ENCODE data around the gene POLR2C. TPM values are rescaled to one million over a fixed set of nuclear protein-coding genes. Genes with fewer than 3 reads are reported as not detected.

Gene POLR2C
- total RNA-seq, 2 donors from 2014 or later = 34.9 to 77.3 TPM

GRCh38 chr16:57504491-57504890, 42.0 kb downstream of the POLR2C start:
- no peak for ATAC-seq
- Histone ChIP-seq H3K4me1 (peaks cover 11% of the 10 kb centered on the region), H3K27ac (no peak overlapping the region), H3K4me3 (no peak overlapping the region), H3K36me3 (replicated peaks in 1 of 2; ENCODE audit: insufficient read depth in 1 of 2, low read depth in 2 of 2) (no peaks in the 10 kb centered on the region), H3K9me3 (no peaks in the 10 kb centered on the region), H3K27me3 (no peaks in the 10 kb centered on the region)
- intact Hi-C loops (cut with DNase I) = no loop called here
- no peak for DNase-seq
- WGBS, 2 donors = 31 to 34% methylated on average over 5 of the region's 5 CpGs
- no peak for TF ChIP-seq POLR2A (IDR thresholded peaks at IDR 0.05)
- TF ChIP-seq CTCF (IDR thresholded peaks at IDR 0.05) = no peak

DNA sequence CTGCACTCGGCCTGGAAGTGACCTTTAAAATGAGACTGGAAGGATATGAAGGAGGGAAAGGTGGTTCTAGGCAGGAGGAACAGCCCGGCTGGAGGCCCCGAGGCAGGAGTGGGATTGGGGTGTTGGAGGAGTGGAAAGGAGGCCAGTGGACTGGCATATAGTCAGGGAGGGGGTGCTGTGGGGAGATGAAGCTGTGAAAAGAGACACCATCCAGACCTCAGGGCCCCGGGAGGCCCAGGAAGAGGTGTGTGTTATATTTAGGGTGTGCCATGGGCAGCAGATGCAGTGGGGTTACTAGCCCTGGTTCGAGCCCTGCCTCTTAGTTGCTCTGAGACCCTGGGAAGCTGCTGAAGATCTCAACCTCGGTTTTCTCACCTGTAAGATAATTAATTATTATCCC, 42.7 kb downstream of the POLR2C start:
- no peak overlapping the region for H3K4me3 ChIP-seq
- peaks cover 11% of the 10 kb centered on the region for H3K4me1 ChIP-seq
- no peak for ATAC-seq
- no peak for DNase-seq
- WGBS, 2 donors = 72 to 81% methylated on average over 6 of the region's 6 CpGs
- no peaks in the 10 kb centered on the region for H3K27me3 ChIP-seq
- intact Hi-C loops (cut with DNase I) = no loop called here
- H3K27ac ChIP-seq = no peak overlapping the region
- no peaks in the 10 kb centered on the region for H3K9me3 ChIP-seq
- TF ChIP-seq CTCF (IDR thresholded peaks at IDR 0.05) = no peak
- no peak for TF ChIP-seq POLR2A (IDR thresholded peaks at IDR 0.05)
- H3K36me3 ChIP-seq (replicated peaks in 1 of 2; ENCODE audit: insufficient read depth in 1 of 2, low read depth in 2 of 2) = no peaks in the 10 kb centered on the region

DNA sequence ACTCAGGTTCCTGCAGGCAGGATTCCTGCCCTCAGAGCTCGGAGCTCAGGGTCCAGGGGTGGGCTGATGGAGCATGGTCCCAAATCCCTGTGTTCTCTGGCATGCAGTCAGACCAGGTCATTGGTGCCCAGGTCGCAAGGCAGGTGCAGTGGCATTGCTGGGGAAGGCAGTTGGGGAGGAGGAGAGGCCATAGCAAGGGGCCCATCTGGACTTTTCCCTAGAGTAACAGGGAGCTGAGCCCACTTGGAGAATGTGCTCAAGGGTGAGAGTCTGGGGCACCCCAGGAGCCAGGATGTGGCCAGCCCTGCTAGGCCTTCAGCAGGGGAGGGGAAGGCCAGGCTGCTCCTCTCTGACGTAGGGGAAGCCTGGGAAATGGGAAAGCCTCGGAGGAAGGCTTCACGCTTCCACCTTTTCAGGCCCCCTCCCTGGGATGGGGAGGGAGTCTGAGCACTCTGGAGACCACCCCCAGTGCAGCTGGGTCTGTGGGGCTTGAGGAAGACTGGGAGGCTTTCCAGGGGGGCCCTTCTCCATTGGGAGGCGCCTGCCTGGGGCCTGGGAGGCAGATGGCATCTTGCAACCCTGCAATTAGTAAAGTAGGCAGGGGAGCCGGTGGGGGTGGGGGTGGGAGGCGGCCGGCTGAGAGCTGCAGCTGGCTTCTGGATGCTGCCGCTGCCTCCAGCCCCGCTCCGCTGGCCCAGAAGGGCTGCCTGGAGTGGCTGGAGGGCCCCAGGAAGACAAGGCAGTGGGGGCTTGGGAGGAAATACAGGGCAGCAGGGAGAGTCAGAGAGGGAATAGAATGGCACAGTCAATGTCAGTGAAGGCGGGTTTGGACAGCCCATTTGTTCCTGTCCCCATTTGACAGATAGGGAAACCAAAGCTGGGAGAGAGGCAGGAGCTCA, 44.9 kb downstream of the POLR2C start:
- Histone ChIP-seq H3K27ac (no peak overlapping the region), H3K4me1 (no peaks in the 10 kb centered on the region), H3K27me3 (no peaks in the 10 kb centered on the region), H3K4me3 (no peak overlapping the region), H3K9me3 (no peaks in the 10 kb centered on the region), H3K36me3 (replicated peaks in 1 of 2; ENCODE audit: insufficient read depth in 1 of 2, low read depth in 2 of 2) (no peaks in the 10 kb centered on the region)
- DNase-seq = no peak
- ATAC-seq = no peak
- intact Hi-C loops (cut with DNase I) = no loop called here
- TF ChIP-seq POLR2A (IDR thresholded peaks at IDR 0.05) (no peak), CTCF (IDR thresholded peaks at IDR 0.05) (no peak)
- 68 to 74% methylated on average over 12 of the region's 13 CpGs for WGBS, 2 donors

DNA sequence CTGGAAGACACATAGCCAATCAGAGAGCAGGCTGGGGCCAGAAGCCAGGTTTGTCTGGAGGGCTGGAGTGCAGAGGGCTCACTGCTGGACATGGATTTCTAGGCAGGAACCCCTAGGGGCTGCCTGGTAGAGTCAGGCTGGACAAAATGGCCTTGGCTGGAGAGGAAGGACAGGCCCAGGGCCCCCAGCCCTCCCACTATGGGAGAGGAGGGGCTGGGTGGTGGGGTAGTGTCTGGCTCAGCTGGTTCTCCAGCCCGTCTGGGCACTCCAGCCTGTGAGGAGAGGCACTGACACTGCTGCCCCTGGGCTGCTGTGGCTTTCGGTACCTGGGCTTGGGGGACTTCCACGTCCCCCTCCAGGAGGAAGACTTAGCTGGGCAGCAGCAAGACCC, 45.6 kb downstream of the POLR2C start:
- WGBS, 2 donors = 81% methylated on average over 3 of the region's 3 CpGs; no CpG with 5 or more reads in 1 of the 2 donors
- ATAC-seq (no peak), DNase-seq (no peak)
- no peaks in the 10 kb centered on the region for H3K4me1 ChIP-seq
- no peak overlapping the region for H3K27ac ChIP-seq
- no peak overlapping the region for H3K4me3 ChIP-seq
- H3K36me3 ChIP-seq (replicated peaks in 1 of 2; ENCODE audit: insufficient read depth in 1 of 2, low read depth in 2 of 2) = no peaks in the 10 kb centered on the region
- H3K9me3 ChIP-seq = no peaks in the 10 kb centered on the region
- no peak for TF ChIP-seq POLR2A (IDR thresholded peaks at IDR 0.05)
- TF ChIP-seq CTCF (IDR thresholded peaks at IDR 0.05) = no peak
- intact Hi-C loops (cut with DNase I) = no loop called here
- H3K27me3 ChIP-seq = no peaks in the 10 kb centered on the region

All from body of pancreas (tissue), 4 donors.